GM19397 (cell line): ENCODE results near the gene LMF1.

Experiments used
- ATAC-seq: cut with Tn5 transposase; IDR thresholded peaks from one replicate; pipeline ENCODE4 v1.9.1; 2021; ENCODE audit warnings: mild to moderate bottlenecking, moderate library complexity; ENCODE audit not compliant: unreplicated experiment

The LMF1 gene

DNA sequence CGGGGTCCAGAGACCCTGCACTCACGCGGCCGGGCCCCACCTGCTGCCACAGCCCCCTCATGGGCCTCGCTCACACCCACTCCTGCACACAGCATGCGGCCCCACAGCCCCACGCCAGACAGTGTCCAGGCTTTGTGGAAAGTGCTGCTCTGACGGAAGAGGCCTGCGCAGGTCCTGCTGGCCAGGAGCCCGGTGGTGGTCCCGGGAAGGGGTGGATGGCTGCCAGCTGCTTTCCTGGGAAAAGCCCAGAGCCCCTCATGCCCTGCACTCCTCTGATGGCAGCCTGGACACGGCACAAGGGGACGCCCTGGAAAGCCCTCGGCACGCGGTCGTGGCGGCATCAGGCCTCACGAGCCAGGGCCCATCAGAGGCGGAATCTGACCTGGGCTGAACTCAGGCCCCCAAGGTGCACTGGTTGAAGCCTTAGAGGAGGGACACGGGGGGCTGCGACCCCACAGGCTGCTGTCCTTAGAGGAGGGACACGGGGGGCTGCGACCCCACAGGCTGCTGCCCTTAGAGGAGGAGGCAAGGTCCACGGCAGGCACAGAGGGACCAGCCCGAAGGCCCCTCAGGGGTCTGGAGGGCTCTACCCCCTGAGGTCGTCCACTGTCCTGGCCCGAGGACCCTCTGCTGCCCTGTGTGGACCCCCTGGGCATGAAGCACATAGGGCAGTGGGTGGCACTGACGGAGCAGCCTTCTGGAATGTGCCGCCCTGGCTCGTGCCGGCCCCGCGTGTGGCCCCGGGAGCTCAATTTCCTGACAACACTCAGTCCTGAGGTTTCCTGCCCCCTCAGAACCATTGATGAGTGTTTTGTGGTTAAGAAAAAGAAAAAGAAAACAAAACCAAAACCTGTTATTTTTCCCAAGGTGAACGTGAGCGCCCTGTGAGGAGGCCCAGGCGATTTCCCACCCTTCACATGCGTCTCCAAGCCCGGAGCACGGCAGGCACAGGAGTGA, 32.9 kb upstream of the LMF1 start:
- ATAC-seq, result no peak

GRCh38 chr16:1002399-1003166, 31.8 kb upstream of the LMF1 start:
- ATAC-seq, result no peak

DNA sequence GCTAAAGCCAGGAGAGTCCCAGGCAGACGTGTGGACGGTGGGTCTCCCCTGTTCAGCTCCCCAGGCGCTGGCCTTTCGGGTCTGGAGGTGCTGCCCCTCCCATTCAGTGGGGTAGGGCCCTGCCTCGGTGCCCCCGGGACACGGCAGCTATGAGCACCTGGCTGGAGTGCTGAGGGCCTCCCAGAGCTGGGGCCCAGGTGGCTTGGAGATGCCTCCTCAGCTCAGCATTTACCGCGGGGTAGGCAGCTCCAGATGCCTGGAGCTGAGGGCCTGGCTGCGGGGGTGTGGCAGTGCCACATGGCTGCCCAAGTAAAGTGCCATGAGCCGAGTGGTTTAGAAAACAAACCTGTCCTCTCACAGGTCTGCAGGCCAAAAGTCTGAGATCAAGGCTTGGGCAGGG, 30.3 kb upstream of the LMF1 start:
- ATAC-seq, result no peak

DNA sequence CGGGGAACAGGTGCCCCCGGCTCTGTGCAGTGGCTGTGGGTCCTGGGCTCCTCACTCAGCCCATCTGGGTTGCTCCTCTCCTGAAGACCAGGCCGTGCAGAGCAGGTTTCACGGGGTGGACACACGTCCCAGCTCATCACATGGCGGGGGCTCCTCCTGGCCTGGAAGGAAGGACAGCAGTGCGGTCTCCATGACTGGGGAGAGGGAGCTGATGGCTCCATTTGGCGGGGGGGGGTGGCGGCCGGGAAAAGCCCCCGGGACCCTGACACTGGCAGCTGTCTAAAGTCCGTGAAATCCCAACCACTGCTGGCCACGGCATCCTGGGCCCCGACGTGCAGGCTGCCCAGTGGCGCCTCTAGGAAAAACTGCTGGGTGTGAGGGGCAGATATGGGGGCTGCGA, 29.8 kb upstream of the LMF1 start:
- no peak for ATAC-seq

DNA sequence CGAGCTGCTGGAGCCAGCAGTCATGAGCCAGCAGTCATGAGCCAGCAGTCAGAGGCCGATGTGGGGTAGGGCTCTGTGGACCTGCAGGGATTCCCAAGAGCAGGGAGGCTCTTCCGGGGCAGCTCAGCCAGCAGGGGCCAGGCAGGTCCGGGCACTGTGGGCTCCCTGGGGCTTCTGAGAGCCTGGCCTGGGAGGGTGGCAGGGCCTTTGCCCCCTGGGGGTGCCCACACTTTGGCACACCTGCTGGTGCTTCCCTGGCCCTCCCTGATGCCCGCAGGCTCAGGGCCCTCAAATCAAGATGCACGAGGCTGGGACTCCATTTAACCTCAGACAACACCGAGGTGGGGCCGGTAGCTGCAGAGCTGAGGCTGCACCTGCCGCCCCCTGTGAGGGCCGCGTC, 28.9 kb upstream of the LMF1 start:
- ATAC-seq, result no peak

DNA sequence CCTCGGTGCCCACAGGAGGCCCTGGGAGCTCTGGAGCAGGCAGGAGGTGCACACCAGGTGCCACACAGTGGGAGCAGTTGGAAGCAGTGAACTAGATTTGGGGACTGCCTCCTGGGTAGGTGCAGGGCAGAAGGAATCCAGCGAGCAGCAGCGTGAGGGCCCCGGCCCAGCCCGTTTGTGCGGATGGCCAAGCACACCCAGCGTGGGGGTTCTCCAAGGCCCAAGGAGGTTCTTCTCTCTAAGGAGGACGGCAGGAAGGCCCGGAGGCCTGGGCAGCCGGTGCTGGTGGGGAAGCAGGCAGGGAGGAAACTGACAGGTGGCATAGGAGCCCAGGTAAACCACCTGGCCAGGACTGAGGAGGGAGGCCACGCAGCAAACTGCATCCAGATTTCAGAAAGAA, 27.8 kb upstream of the LMF1 start:
- ATAC-seq, result no peak

DNA sequence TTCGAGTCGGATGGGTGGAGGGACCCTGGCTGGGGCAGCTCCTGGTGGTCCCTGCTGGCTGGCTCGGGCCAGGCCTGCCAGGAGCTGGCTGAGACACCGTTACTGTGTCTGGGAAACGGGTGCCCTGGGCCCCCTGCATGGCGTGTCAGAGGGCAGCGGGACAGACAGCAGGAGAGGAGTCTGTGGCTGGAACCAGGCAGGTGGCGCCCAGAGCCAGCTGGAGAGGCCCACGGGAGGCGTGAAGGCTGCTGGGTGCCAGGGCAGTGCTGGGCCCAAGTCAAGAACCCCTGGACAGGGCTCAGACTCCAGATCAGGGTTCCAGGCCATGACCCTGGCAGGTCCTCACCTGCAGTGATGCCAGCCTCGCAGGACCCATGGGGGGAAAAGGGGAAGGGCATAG, 27.4 kb upstream of the LMF1 start:
- ATAC-seq, result no peak

- ATAC-seq, result no peak
Measured at GRCh38 chr16:997440-998051, 26.8 kb upstream of the LMF1 start.

DNA sequence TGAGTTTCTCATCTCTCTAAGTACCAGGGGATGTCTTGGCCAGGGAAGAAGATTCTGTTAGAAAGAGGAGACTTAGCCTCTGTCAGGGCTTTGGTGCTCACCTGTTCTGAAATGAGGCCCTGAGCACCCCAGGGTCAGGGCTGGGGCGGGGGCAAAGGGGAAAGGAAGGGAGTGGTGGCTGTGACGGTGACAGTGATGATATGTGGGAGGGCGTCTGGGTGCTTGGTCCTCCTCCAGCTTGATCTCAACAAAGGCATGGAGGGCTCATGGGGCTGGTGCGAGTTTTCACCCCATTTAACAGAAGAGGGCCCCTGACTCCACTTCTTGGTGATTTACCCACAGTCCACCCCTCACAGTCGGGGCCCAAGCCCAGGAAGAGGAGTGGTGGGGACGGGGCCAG, 25.9 kb upstream of the LMF1 start:
- ATAC-seq, result no peak

GRCh38 chr16:995783-996182, 25.0 kb upstream of the LMF1 start:
- no peak for ATAC-seq

GRCh38 chr16:995087-995486, 24.3 kb upstream of the LMF1 start:
- ATAC-seq, result no peak

- ATAC-seq, result no peak
Measured at GRCh38 chr16:993731-994130, 22.9 kb upstream of the LMF1 start.

DNA sequence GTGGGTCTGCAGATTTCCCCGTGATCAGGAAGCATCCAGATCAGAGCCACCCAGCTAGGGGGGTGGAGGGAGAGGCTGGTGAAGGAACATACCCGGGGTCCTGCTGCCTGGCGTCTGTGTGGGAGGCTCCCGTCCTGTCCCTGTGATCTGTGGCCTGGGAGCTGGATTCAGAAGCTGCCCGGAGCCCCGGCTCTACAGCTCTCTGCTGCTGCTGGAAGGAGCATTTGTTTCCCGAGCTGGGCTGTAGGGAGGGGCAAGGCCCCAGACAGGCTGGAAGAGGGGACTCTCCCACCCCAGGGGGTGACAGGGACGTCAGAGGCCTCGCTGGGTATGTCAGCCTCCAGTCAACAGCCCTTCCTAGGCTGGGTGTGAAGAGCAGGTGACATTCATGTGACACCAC, 21.0 kb upstream of the LMF1 start:
- no peak for ATAC-seq

DNA sequence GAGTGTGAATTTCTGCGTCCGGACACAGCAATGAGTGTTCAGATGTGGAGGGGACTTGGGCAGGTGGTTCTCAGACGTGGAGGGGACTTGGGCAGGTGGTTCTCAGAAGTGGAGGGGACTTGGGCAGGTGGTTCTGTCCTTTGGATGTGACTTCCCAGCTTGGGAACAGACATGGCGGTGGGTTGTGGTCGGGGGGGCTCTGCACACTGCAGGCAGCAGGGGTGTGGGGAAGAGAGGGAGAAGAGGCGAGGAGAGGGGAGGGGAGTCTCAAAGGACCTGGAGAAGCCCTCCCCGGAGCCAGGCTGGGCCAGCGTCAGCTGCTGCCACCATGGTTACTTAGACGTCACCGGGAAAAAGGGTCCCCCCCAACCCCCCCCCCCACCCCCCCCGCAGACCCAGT, 20.6 kb upstream of the LMF1 start:
- no peak for ATAC-seq

- ATAC-seq, result no peak
Measured at GRCh38 chr16:990516-991291, 19.9 kb upstream of the LMF1 start.

GRCh38 chr16:989354-989814, 18.6 kb upstream of the LMF1 start:
- ATAC-seq, result no peak

DNA sequence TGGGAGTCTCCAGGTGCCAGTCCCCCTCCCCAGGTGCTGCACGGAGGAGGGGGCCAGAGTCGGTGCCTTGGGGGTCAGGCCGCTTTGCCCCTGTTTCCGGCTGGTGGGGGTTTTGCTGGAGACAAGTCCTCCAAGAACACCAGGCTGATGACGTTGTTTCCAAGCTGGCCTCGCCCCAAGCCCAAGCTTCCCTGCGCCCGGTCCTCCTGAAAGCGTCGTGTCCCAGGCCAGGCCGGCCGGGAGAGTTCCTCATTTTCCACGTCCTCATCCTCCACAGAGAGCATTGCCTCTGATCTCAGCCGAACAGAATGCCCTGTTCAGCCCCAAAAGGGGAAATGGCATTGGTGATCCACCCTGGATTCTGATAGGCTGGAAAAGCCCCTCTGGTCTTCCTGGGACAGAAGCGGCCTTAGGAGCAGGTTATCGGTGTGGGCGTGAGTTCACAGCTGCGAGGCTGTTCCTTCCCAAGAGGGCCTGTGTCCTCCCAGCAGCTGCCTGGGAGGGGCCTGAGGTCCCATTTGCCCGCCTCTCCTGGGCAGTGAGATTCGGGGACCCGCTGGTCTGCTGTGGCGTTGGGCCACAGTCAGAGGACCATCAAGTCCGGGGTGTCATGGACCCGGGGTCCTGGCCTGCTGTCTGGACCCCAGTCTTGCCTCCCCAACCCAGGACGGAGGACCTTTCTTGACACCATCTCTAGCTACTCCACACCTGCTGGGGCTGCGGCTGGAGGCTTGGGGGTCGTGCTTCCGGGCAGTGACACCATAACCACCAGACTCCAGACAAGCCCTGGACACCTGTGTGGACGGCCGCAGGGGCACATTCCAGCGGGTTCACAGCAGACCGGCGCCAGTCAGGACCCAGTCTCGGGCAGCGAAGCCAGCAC, 17.9 kb upstream of the LMF1 start:
- ATAC-seq, result no peak

- no peak for ATAC-seq
Measured at GRCh38 chr16:987906-988305, 17.1 kb upstream of the LMF1 start.

- ATAC-seq, result no peak
Measured at GRCh38 chr16:986925-987582, 16.3 kb upstream of the LMF1 start.
